Epithelial cell of esophagus (primary cell): ENCODE results near the gene CNTLN.

Source experiments
- DNase-seq: peaks from one replicate; pipeline ENCODE4 v3.0.0; 2010; ENCODE audit warnings: low read depth
- H3K4me3 ChIP-seq: 2 replicates; pipeline ENCODE4 v1.5.1; 2011; ENCODE audit warnings: mild to moderate bottlenecking, low read length, control low read depth
- CTCF ChIP-seq: IDR thresholded peaks from 2 replicates; pipeline ENCODE4 v1.5.1; 2011; ENCODE audit warnings: low read depth, mild to moderate bottlenecking, low read length, control low read depth, inconsistent platforms; ENCODE audit not compliant: insufficient read depth; ENCODE audit errors: missing control alignments

Gene CNTLN

GRCh38 chr9:17551023-17551422, 416.2 kb downstream of the CNTLN start:
- TF ChIP-seq CTCF = no peak
- DNase-seq = no peak

More at GRCh38 chr9:17551023-17551422, 416.2 kb downstream of the CNTLN start:
- H3K4me3 ChIP-seq = no peak overlapping the region
